GM19395 (cell line): ENCODE data around the gene KRTAP5-8.
"Not testable (repeated sequence)": the region's sequence is repeated elsewhere in the genome, so short reads cannot be mapped to it uniquely, and the experiment has no call there.

Experiments
- ATAC-seq: cut with Tn5 transposase; IDR thresholded peaks from one replicate; pipeline ENCODE4 v1.9.1; 2021; ENCODE audit warnings: mild to moderate bottlenecking, moderate library complexity; ENCODE audit not compliant: unreplicated experiment

KRTAP5-8 gene

DNA sequence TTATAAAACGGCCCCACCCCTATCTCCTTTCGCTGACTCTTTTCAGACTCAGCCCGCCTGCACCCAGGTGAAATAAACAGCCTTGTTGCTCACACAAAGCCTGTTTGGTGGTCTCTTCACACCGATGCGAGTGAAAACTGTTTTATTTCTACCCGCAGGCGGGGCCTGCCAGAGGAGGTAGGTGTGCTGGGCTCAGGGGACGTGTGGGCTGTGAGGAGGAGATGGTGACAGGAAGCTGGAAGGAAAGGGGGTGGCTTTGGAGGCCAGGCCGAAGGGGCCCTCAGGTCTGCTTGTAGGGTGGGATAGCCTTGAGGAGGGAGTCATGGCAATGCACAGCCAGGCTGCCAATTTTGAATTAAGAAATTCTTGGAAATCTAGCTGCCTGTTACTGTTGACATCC lies 32.0 kb upstream of the KRTAP5-8 start:
- no peak for ATAC-seq

DNA sequence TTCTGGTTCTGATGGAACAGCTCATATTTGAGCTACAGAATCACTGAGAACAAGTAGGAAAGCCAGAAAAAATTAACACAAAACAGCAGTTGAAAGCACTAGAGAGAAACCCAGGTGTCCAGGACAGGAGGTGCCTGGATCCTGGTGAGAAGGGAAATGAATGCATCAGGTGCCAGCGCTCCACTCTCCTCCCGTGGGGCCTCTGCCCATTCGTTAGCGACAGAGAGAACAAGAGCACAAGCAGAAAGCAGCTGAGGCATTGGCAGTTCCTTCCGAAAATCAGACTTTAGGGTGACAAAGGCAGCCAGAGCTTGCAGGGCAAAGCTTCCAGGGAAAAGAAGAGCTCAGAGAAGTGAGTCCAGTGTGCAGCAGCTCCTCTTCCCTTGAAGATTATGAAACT lies 30.7 kb upstream of the KRTAP5-8 start:
- no peak for ATAC-seq

DNA sequence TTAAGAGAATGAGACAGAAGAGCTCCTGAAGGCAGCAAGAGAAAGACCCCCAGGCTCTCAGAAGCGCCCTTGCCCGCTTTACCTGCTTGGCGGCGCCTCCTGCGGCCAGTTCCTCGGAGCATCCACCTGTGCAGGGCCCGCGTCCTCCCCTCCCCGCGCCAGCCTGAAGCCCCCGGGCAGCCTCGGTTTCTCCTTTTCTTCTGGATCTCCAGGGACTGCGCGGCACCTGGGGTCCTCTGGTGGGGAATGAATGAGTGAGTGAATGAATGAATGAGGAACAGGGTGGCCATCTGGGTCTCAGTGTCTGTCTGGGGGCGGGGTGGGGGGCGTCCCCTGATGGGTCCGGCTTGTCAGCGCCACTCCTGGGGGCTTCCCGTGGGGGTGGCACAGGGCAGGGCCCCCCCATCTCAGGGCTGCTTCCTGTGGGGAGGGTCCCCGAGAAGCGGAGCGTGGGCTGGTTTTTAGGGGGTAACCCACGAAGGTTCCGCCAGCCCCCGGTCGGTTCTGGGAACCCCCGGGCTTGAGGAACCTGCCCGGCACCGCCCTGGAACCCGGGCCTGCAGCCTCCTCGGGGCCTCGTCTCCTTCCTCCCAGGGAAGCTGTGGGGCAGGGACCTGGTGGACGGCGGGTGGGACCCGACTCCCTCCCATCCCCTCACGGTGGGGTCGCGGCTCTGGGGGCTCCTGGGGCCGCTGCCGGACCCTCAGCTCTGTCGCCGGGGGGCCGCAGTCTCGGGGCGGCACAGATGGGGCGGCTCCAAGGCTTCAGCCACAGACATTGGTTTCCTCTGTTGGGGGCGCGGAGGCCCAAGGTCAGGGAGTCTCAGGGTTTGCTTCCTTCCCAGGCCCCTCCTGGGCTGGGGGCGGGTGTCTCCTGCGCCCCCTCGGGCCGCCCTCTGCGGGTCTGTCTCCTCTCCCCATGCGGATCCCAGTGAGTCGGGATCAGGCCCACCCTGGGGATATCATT lies 19.0 kb upstream of the KRTAP5-8 start:
- no peak for ATAC-seq

DNA sequence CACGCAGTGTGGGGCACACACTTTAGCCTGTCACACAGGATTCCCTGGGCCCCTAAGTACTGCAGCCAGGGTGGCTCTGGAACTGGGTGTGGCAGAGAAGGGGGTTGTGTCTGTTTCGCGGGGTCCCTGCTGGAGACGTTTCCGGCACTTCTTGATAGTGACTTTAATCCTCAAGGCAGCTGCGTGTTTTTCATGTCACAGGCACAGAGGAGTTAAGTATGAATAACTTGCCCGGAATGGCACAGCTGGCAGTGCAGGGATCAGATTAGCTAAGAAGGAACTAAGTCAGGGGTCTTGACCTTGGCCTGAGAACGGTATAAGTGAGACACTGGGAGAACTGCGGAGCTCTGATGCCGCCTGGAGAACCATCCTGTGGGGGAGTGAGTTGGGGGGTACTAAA lies 18.3 kb upstream of the KRTAP5-8 start:
- ATAC-seq = no peak

DNA sequence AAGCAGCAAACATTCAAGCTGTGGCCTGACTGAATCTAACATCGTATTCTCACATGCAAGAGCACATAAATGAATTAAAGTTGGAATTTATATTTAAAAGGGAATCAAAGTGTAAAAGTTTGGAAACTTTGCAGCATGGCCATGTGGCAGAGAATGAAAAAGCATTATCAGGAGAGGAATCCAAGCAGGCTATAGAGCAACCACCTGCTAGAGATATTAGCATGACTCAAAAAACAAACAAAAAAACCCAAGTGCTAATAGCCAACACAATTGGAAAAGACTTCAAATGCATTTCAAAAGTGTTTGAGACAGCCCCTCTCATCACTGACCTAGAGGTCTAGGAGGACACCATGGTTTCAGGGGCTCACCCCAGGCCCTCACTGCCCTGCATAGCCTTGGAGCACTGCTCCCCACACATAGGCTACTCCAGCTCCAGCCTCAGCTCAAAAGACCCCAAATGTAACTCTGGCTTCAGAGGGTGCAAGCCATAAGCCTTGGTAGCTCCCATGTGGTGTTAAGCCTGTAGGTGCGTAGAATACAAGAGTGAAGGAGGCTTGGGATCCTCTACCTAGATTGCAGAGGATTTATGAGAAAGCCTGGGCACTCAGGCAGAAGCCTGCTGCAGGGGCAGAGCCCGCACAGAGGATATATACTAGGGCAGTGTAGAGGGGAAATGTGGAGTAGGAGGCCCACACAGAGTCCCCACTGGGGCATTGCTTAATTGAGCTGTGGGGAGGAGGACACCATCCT lies 12.5 kb upstream of the KRTAP5-8 start:
- ATAC-seq = no peak

DNA sequence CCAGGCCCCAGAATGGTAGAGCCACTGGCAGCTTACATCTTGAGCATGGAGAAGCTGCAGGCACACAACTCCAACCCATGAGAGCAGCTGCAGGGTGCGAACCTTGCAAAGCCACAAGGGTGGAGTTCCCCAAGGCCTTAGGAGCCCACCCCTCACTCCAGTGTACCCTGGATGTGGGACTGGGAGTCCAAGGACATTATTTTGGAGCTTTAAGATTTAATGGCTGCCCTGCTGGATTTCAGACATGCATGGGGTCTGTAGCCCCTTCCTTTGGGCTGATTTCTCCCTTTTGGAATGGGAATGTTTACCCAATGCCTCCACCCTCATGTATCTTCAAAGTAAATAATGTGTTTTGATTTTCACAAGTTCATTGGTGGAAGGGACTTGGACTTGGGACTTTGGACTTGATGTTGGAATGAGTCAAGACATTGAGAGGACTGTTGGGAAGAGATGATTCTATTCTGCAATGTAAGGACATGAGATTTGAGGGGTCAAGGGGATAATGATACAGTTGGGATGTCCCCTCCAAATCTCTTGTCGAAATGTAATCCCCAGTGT lies 11.8 kb upstream of the KRTAP5-8 start:
- ATAC-seq = no peak

DNA sequence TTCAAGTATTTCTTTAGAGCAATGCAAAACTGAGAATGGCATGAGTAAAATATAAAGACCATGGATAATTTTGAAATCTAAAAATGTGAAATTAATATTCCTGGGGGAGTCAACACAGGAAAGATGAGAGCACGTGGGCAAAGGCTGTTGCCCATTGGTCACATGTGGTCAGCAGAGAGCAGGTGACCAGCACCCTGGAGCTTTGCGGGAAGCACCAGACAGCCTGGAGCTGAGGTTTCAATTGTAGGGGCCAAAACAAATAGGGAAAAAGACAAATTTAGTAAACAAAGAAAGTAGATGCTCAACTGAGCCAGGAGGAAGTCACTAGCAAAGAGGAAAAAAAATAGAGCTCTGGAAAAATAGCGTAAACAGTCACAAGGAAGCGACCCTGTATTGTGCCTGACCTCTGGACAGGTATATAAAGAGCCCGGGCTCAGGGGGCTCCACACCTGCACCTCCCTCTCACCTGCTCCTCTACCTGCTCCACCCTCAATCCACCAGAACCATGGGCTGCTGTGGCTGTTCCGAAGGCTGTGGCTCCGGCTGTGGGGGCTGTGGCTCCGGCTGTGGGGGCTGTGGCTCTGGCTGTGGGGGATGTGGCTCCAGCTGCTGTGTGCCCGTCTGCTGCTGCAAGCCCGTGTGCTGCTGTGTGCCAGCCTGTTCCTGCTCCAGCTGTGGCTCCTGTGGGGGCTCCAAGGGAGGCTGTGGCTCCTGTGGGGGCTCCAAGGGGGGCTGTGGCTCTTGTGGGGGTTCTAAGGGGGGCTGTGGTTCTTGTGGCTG lies 10.8 kb upstream of the KRTAP5-8 start, which contains the start of gene KRTAP5-7:
TSS of gene KRTAP5-7 (plus strand) at position 472 of the 780 bp plus-strand sequence. CDS start at position 506, 34 bp downstream.
- not testable (repeated sequence) for ATAC-seq

DNA sequence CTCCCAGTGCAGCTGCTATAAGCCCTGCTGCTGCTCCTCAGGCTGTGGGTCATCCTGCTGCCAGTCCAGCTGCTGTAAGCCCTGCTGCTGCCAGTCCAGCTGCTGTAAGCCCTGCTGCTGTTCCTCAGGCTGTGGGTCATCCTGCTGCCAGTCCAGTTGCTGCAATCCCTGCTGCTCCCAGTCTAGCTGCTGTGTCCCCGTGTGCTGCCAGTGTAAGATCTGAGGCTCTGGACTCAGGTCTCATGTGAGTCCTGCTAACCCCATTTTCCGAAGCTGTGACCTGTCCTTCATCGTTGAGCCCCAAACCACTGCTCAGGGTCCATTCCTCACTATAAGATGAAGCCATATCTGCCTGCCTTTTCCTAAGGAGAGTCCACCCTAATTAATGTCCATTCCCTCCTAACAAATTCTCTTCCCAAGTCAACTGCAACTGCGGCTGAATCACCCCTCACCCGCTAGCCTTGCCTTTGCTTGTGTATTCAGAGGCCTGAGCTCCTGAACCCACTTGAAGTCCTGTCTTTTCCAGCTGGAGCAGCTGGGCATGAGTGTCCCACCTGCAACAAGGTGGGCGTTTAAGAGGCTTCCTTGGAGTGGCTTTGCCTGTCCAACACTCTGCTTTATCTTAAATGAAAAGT lies 10.1 kb upstream of the KRTAP5-8 start:
- ATAC-seq = no peak

DNA sequence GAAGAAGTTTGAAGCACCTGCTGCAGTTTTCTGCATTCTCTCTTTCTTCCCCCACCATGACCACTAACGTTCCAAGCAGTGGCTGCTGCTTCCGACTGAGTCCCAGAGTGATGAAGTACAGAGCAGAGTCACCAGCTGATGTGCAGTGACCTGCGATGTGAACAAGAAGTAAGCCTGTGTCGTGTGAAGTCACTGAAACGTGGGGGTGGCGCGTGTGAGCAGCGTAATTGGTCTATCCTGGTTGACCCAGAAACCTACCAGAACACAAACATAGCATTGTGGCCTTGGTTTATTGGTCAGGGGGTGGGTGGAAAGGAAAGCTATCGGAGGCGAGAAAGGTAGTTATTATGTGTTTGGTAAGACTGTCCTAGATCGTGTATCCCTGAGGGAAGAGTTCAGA lies 7.2 kb upstream of the KRTAP5-8 start:
- ATAC-seq = no peak

DNA sequence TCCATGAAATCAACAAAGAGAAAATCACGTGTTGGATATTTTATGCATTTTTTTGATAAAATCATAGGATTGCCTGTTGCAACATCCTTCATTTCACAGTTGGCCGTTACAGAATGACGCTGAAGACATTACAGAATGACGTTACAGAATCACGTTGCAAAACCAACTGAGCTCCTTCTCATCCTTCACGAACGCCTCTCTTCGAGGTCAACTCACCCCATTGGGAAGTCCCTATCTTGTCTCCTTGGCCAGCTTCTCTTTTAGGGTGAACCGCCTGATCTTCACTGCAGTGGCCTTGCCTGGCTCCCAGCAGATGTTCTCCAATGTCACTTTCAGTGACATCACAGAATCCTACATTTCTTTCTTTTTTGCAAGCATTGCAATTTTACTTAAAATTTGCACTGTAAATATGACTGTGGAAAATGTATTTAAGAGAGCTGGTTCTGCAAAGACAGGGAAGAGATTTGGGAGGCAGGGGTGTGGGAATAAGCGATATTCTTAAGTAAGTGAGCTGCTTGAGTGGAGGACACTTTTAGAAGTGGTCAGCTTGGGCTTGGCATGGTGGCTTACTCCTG lies 5.7 kb upstream of the KRTAP5-8 start:
- ATAC-seq = no peak

DNA sequence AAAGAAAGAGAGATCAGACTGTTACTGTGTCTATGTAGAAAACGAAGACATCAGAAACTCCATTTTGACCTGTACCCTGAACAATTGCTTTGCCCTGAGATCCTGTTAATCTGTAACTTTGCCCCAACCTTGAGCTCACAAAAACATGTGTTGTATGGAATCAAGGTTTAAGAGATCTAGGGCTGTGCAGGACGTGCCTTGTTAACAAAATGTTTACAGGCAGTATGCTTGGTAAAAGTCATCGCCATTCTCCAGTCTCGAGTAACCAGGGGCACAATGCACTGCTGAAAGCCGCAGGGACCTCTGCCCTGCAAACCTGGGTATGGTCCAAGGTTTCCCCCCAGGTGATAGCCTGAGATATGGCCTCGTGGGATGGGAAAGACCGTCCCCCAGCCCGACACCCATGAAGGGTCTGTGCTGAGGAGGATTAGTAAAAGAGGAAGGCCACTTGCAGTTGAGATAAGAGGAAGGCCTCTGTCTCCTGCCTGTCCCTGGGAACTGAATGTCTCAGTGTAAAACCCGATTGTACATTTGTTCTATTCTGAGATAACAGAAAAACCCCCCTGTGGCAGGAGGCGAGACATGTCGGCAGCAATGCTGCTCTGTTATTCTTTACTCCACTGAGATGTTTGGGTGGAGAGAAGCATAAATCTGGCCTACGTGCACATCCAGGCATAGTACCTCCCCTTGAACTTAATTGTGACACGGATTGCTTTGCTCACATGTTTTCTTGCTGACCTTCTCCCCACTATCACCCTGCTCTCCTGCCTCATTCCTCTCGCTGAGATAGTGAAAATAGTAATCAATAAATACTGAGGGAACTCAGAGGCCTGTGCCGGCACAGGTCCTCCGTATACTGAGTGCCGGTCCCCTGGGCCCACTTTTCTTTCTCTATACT lies 2.9 kb upstream of the KRTAP5-8 start:
- ATAC-seq = not testable (repeated sequence)

DNA sequence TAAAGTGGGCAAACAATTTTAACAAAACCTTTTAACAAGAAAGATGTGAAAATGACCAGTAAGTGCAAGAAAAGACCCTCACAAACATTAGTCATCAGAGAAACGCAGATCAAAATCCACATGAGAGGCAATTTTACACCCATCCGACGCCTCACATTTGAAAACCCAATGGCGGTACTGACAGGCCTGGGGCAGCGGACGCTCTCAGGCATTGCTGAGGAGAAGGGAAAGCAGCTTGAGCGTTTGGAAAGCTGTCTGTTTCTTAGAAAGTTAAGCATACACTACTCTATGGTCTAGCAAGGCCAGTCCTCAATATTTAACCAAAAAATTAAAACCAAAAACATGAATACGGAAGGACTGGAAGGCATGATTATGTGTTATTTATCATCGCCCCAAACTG lies 2.0 kb upstream of the KRTAP5-8 start:
- no peak for ATAC-seq

DNA sequence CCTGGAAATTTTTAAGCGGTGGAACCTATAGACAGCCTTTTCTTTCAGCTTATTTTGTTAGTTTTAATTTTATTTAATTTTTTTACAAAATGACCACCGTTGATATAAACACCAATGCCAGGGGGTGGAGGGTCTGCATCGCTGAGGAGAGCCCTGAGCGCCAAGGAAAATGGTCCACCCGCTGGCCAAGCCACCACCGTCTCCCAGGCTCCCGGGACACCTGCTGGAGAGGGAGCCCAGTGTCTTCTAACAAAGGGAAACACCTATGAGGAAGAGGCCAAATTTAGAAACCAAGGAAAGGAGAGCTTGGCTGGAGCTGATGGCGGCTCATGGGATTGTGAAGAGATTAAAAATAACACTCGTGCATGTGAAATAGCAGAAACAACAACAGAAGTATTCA lies 288 bp upstream of the KRTAP5-8 start:
- ATAC-seq = no peak

DNA sequence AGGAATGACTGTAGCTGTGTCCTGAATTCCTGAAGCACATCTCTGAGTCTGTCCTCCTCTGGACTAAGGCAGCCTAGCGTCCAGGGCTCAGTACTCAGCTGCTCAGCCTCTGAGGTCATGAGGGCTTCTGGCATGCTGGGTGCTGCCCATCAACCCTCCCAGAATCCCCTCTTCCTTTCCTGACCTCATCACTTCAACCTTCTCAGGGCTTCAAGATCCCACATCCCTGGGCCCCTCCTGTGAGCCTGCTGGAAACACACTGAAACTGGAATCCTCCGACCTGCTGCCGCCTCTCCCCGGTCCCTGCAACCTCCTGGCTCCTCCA lies 803 bp downstream of the KRTAP5-8 start:
- ATAC-seq = no peak

DNA sequence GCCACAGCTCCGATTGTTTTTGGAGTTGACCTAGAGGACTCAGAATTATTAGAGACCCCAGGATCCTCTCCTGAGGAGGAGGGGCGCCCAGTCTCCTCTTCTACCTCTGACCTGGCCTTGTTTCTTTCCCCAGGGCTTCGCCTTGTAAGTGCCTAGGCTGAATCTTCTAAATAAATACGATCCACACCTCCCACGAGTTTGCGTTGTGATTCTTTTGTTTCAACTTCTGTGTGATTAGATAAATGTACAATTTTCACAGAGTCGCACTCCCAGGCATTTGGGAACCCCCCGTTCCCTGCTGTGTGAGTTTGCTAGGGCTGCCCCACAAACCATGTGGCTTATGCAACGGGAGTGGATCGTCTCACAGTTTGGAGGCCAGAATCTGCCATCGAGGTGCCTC lies 1.2 kb downstream of the KRTAP5-8 start:
- no peak for ATAC-seq

DNA sequence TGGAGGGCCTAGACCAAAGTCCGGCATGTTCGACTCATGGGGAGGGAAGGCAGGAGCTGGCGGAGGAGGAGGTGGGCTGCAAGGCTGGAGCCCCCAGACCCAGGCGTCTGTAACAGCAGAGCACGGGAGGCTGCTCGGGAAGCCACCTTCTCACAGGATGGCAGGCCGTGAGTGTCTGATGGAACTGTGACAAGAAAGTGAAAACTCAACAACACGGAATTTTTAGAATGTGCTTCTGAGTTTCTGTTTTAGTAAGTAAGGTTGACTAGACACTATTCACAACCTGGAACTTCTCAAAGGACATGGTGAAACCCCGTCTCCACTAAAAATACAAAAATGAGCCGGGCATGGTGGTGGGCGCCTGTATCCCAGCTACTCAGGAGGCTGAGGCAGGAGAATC lies 2.1 kb downstream of the KRTAP5-8 start:
- ATAC-seq = not testable (repeated sequence)

DNA sequence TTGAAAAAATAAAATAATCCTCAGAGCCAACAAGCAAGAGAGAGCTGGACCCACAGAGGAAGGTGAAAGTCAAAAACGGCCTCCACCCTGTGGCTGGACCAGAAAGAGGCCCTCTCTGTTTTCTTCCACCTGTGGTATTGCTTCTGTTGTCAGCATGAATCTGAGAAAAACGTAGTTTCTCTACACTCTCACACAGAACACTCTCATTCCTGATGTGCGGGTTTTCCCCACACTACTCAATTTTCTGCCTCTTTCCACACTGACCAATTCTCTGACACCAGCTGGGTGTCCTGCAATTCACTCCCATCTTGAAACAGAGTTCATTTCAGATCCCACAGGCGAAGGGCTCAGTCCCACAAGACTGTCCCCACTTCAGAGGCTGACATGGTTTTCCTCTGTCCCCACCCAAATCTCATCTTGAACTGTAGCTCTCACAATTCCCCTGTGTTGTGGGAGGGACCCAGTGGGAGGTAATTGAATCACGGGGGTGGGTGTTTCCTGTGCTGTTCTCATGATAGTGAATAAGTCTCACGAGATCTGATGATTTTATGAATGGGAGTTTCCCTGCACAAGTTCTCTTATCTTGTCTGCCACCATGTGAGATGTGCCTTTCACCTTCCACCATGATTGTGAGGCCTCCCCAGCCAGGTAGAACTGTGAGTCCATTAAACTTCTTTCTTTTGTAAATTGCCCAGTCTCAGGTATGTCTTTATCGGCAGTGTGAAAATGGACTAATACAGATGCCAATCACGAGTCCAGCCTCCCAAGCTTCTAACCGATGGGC lies 2.9 kb downstream of the KRTAP5-8 start:
- not testable (repeated sequence) for ATAC-seq

DNA sequence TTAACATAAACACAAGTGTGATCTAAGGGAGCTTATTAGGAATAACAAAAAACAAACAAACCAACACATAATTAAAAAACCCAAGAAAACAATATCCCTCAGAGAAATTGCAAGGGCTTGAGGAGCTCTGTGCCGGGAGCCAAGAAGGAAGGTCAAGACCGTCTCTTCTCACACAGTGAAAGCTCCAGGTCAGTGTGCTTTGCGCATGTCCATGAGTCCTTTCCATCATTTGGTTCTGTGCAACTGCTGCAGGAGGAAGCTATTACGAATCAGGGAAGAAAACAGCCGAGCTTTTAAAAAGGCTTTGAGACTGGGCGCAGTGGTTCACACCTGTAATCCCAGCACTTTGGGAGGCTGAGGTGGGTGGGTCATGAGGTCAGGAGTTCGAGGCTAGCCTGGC lies 4.6 kb downstream of the KRTAP5-8 start:
- ATAC-seq = no peak
